ENCODE results near the gene FAM174C. TPM values are rescaled to one million over a fixed set of nuclear protein-coding genes. Genes with fewer than 3 reads are reported as not detected.
A peak's percentile ranks its signal among the peaks of the same experiment; 100 is the strongest.

FAM174C gene
- total and polyA plus RNA-seq, 10 of the 15 experiments (the other 5 are each of a cell fraction or from before 2014, with no cell fraction given) = 0.89 to 94.6 (median 43.6) TPM

- DNase-seq (ENCODE audit: low read depth, low spot score) (no peak), FAIRE-seq (no peak), ATAC-seq (no peak)
- ChIA-PET RAD21 (ENCODE audit: unreplicated experiment) (interaction anchor here (3.9 kb wide), 1 partner anchor 30 kb away, joined by 29 read pairs; no protein-coding TSS in a partner anchor), SMC1A (ENCODE audit: uncharacterized antibody, unreplicated experiment) (interaction anchor here (0.9 kb wide), 1 partner anchor 30 kb away, joined by 4 read pairs; no protein-coding TSS in a partner anchor), CTCF (interaction anchor here (1.0 to 4.0 kb wide), 2 partner anchors 30 to 56 kb away, joined by 6 to 32 read pairs; no protein-coding TSS in a partner anchor), POLR2A (interaction anchor here (0.6 to 1.7 kb wide), 3 partner anchors 15 to 71 kb away, joined by 3 to 8 read pairs (median 4); no protein-coding TSS in a partner anchor)
- no peak overlapping the region for H2AFZ ChIP-seq (ENCODE audit: control insufficient read depth, low read depth, low read length)
- no peak overlapping the region; the same call in 1 of the 2 replicates for H3K27ac ChIP-seq (ENCODE audit: control insufficient read depth, insufficient read depth)
- intact Hi-C loops (cut with micrococcal nuclease; ENCODE audit: unreplicated experiment) = no loop called here
- no peaks in the 10 kb centered on the region; the same call in 1 of the 2 replicates for H4K20me1 ChIP-seq (ENCODE audit: control insufficient read depth, insufficient read depth)
- H3K9ac ChIP-seq (ENCODE audit: control insufficient read depth, insufficient read depth, low read length) = no peak overlapping the region; the same call in 1 of the 2 replicates
- in situ Hi-C loops (cut with MboI) = no loop called here
- no peaks in the 10 kb centered on the region for H3K27me3 ChIP-seq (replicated peaks in 1 of 2; ENCODE audit: control insufficient read depth in 2 of 2, insufficient read depth in 2 of 2, low read length in 1 of 2)
- H3K79me2 ChIP-seq (ENCODE audit: control insufficient read depth, insufficient read depth, low read length) = peaks cover 69% of the 10 kb centered on the region
- no peaks in the 10 kb centered on the region for H3K9me3 ChIP-seq (replicated peaks; ENCODE audit: control insufficient read depth, insufficient read depth, low read length)
- H3K4me3 ChIP-seq = peak overlapping the region; percentile 85; the same call in 1 of the 2 replicates
- peaks cover 35 to 47% of the 10 kb centered on the region in 2 experiments for H3K36me3 ChIP-seq (ENCODE audit: control insufficient read depth in 2 of 2, insufficient read depth in 2 of 2, low read length in 1 of 2)
- WGBS (ENCODE audit: insufficient coverage, insufficient replicate concordance, low lambda C conversion rate, missing lambda C conversion rate) = 92% methylated on average over 42 of the region's 46 CpGs
- BruUV-seq (replicated peaks) = TSS peak; percentile 75
- H3K4me1 ChIP-seq (ENCODE audit: control insufficient read depth, insufficient read depth, low read length) = peaks cover 26% of the 10 kb centered on the region
- H3K4me2 ChIP-seq (ENCODE audit: control insufficient read depth, insufficient read depth) = peak overlapping the region; percentile 85
- TF ChIP-seq POLR2A (IDR thresholded peaks at IDR 0.05; ENCODE audit: low read depth, low read length) (peak; percentile 52), SMAD5 (IDR thresholded peaks at IDR 0.05; ENCODE audit: low read depth) (0 out of 2 replicates have a peak, but pooled peaks have one; percentile 32), MYB (IDR thresholded peaks at IDR 0.05; ENCODE audit: borderline replicate concordance, low read depth, low read length) (no peak)
These were observed 1.1 kb upstream of the FAM174C start for GRCh38 chr19:1274081-1274851.

- RAD21 ChIA-PET (ENCODE audit: unreplicated experiment) = interaction anchor here (1.0 to 3.9 kb wide), 3 partner anchors 9 to 98 kb away, joined by 5 to 29 read pairs (median 5); no protein-coding TSS in a partner anchor
- peaks cover 63% of the 10 kb centered on the region for H3K79me2 ChIP-seq (ENCODE audit: control insufficient read depth, insufficient read depth, low read length)
- CTCF ChIA-PET = interaction anchor here (1.0 to 1.5 kb wide), 3 partner anchors 8 to 162 kb away, joined by 3 to 8 read pairs (median 6); no protein-coding TSS in a partner anchor
- no TSS peak for BruUV-seq (replicated peaks)
- peaks cover 41 to 49% of the 10 kb centered on the region in 2 experiments for H3K36me3 ChIP-seq (ENCODE audit: control insufficient read depth in 2 of 2, insufficient read depth in 2 of 2, low read length in 1 of 2)
- SMC1A ChIA-PET (ENCODE audit: uncharacterized antibody, unreplicated experiment) = interaction anchor here (1.0 kb wide), 1 partner anchor 30 kb away, joined by 5 read pairs; no protein-coding TSS in a partner anchor
- intact Hi-C loops (cut with micrococcal nuclease; ENCODE audit: unreplicated experiment) = no loop called here
- POLR2A ChIA-PET = interaction anchor here (0.6 to 1.2 kb wide), 5 partner anchors 8 to 962 kb away, joined by 3 to 7 read pairs (median 6); no protein-coding TSS in a partner anchor
- FAIRE-seq (no peak), DNase-seq (ENCODE audit: low read depth, low spot score) (no peak), ATAC-seq (no peak)
- no peaks in the 10 kb centered on the region for H3K27me3 ChIP-seq (replicated peaks in 1 of 2; ENCODE audit: control insufficient read depth in 2 of 2, insufficient read depth in 2 of 2, low read length in 1 of 2)
- H2AFZ ChIP-seq (ENCODE audit: control insufficient read depth, low read depth, low read length) = peak overlapping the region; percentile 11; the same call in 1 of the 2 replicates
- H3K9me3 ChIP-seq (replicated peaks; ENCODE audit: control insufficient read depth, insufficient read depth, low read length) = no peaks in the 10 kb centered on the region
- in situ Hi-C loops (cut with MboI) = loop anchor here (5.0 kb wide), 1 partner anchor 97 kb away; no protein-coding TSS in a partner anchor
- peaks cover 26% of the 10 kb centered on the region for H3K4me1 ChIP-seq (ENCODE audit: control insufficient read depth, insufficient read depth, low read length)
- 32% methylated on average over 32 of the region's 44 CpGs for WGBS (ENCODE audit: insufficient coverage, insufficient replicate concordance, low lambda C conversion rate, missing lambda C conversion rate)
- peak overlapping the region; percentile 85 for H3K4me2 ChIP-seq (ENCODE audit: control insufficient read depth, insufficient read depth)
- H3K9ac ChIP-seq (ENCODE audit: control insufficient read depth, insufficient read depth, low read length) = peak overlapping the region; percentile 96; the same call in 1 of the 2 replicates
- H3K4me3 ChIP-seq = peak overlapping the region; percentile 85; the same call in 1 of the 2 replicates
- H4K20me1 ChIP-seq (ENCODE audit: control insufficient read depth, insufficient read depth) = no peaks in the 10 kb centered on the region; the same call in 1 of the 2 replicates
- peak overlapping the region; percentile 97 for H3K27ac ChIP-seq (ENCODE audit: control insufficient read depth, insufficient read depth)
- TF ChIP-seq NRF1 (conservative IDR thresholded peaks at IDR 0.05; ENCODE audit: low read depth, low read length) (no peak), HDGF (IDR thresholded peaks at IDR 0.05) (0 out of 2 replicates have a peak, but pooled peaks have one; percentile 64), ZBTB4 (CRISPR knock-in tag; IDR thresholded peaks at IDR 0.05) (no peak), YBX1 (IDR thresholded peaks at IDR 0.05) (no peak), MLLT1 (IDR thresholded peaks at IDR 0.05) (0 out of 2 replicates have a peak, but pooled peaks have one; percentile 18)
These were observed 474 bp upstream of the FAM174C start for GRCh38 chr19:1274852-1275259.

Measured in GM12878 (cell line).